SK-N-MC (cell line): ENCODE results near the gene TMEM163.

Experiments used
- EZH2 ChIP-seq: fragments of 200-600 bp; sonication (generic); IDR thresholded peaks from one replicate; pipeline ENCODE4 v1.6.1; 2017; ENCODE audit warnings: antibody characterized with exemption
- FOXP2 ChIP-seq: optimal IDR thresholded peaks from 2 replicates; pipeline ENCODE3; 2011; ENCODE audit warnings: mild to moderate bottlenecking, moderate library complexity; ENCODE audit not compliant: insufficient read depth; ENCODE audit errors: extremely low read length, control extremely low read depth
- POLR2AphosphoS5 ChIP-seq: IDR thresholded peaks from 2 replicates; pipeline ENCODE4 v1.6.1; 2012; ENCODE audit warnings: mild to moderate bottlenecking, low read depth, low read length, borderline replicate concordance

GRCh38 chr2:134491771-134492441, 226.9 kb downstream of the TMEM163 start:
- TF ChIP-seq EZH2 (no peak), POLR2AphosphoS5 (no peak), FOXP2 (no peak)
